ENCODE results near the gene APOL4.
"Not testable (repeated sequence)": the region's sequence is repeated elsewhere in the genome, so short reads cannot be mapped to it uniquely, and the experiment has no call there.

APOL4 gene, protein sequence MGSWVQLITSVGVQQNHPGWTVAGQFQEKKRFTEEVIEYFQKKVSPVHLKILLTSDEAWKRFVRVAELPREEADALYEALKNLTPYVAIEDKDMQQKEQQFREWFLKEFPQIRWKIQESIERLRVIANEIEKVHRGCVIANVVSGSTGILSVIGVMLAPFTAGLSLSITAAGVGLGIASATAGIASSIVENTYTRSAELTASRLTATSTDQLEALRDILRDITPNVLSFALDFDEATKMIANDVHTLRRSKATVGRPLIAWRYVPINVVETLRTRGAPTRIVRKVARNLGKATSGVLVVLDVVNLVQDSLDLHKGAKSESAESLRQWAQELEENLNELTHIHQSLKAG

DNA sequence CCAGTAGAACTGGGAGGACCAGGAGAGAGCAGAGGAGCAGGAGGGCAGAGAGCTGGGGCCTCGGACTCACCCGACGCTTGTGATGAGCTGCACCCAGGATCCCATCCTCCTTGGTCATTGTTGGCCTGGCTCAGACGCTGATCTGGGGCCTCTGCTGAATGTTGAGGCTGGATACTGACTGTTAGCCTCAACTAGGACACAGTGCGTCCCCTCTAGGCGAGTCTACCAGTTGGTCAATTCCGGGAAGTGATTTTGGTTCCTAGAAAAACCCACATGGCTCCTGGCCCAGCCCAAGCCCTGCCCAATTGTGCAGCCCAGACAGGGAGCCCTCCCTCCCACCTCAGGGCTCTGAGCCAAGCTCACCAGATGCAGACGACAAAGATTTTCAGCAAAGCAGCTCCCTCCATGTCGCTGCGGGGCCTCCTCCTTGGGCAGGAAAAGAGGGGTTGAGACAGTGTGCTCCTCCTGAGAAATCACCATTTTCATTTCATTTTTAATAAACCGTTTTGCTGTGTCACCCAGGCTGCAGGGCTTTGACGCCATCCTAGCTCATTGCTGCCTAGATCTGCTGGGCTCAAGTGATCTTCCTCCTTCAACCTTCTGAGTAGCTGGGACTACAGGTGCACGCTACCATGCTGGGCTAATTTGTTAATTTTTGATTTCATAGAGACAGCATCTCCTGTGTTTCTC lies at the start of gene APOL4:
APOL4 (minus strand) TSS at position 180 of the 690 bp plus-strand sequence; CDS start at position 105, 75 bp downstream.
- no peak for DNase-seq (ENCODE audit: extremely low spot score)
- TF ChIP-seq CTCF (IDR thresholded peaks at IDR 0.05; ENCODE audit: control extremely low read depth, extremely low read depth, low read depth, missing control alignments) = no peak
- CTCF ChIA-PET = interaction anchor here (1.1 to 1.8 kb wide), 2 partner anchors 25 to 85 kb away, joined by 3 to 5 read pairs; no protein-coding TSS in a partner anchor
- POLR2A ChIA-PET = no interaction called here

- DNase-seq (ENCODE audit: extremely low spot score); POLR2A ChIA-PET: not testable (repeated sequence)
- CTCF ChIA-PET = interaction anchor here (1.0 to 5.7 kb wide), 2 partner anchors 11 to 30 kb away, joined by 3 to 46 read pairs; partner anchors contain the start of gene APOL2
Measured at GRCh38 chr22:36250292-36250960, 48.8 kb upstream of the APOL4 start.

DNA sequence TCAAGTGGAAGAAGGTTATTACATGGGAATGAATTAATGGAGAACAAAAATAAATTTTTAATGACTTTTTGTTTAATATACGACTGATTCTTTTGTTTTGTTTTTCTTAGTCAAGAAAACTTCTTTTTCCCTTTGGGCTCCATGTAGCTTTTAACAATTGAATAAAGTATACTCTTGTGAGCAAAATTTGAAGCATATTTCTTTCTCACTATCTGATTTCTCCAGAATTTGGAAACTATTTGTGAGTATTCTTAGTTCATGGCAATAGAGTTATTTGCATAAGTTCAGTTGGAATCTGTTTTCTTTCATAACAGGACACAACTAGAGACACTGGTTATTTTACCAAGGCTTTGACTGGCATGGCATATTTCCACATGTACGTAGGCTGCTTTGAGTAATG lies 47.6 kb upstream of the APOL4 start:
- ChIA-PET POLR2A (no interaction called here), CTCF (interaction anchor here (1.2 to 2.3 kb wide), 3 partner anchors 9 to 29 kb away, joined by 3 to 7 read pairs (median 7); partner anchors contain the start of gene APOL2)
- DNase-seq (ENCODE audit: extremely low spot score) = no peak
- TF ChIP-seq CTCF (IDR thresholded peaks at IDR 0.05; ENCODE audit: control extremely low read depth, extremely low read depth, low read depth, missing control alignments) = no peak

DNA sequence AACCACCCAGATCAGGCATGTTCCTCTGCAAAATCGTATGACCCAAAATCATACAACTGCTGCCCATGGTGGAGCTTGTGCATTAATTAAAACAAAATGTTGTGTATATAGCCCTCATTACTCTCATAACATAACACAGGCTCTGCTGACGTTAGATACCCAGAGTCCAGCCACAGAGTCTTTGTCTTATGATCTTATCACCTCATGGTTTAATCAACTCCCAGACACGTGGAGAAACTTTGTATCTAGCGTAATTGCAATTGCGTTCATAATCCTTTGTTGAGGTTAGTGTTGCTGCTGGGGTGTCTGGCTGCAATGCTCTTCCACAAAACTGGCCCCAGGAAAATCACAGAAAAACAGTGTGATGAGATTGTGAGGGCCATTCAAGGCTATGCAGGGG lies 46.3 kb upstream of the APOL4 start:
- no peak for DNase-seq (ENCODE audit: extremely low spot score)
- ChIA-PET CTCF (interaction anchor here (1.4 to 2.3 kb wide), 2 partner anchors 9 to 30 kb away, joined by 7 read pairs; partner anchors contain the start of gene APOL2), POLR2A (no interaction called here)
- TF ChIP-seq CTCF (IDR thresholded peaks at IDR 0.05; ENCODE audit: control extremely low read depth, extremely low read depth, low read depth, missing control alignments) = no peak

- ChIA-PET POLR2A (no interaction called here), CTCF (no interaction called here)
- TF ChIP-seq CTCF (IDR thresholded peaks at IDR 0.05; ENCODE audit: control extremely low read depth, extremely low read depth, low read depth, missing control alignments) = no peak
- DNase-seq (ENCODE audit: extremely low spot score) = no peak
Measured at GRCh38 chr22:36246718-36247117, 45.1 kb upstream of the APOL4 start.

DNA sequence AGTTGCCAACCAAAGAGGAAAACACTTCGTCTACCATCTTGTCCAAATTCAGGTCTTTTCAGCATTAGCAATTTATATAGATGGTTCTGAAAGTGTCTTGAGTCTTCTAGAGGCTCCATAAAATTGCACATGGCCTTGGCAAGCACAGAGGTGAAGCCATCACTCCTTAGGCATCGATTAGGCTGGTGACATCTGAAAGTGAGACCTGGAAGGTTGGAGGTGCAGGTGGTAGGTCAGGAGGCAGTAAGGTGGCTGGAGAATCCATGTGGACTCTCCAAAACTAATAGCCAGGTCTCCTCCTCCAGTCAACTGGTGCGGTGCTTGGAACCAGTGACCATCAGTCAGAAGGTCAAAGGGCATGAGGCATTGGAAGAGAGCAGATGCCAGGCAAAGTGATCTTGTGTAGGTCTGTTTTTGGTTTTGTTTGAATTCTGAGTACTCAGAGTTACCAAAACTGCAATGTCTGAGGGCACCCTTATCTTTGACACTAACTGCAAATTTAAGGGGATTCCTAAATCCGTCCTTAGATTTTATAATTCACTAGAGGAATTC lies 44.3 kb upstream of the APOL4 start:
- no peak for DNase-seq (ENCODE audit: extremely low spot score)
- TF ChIP-seq CTCF (IDR thresholded peaks at IDR 0.05; ENCODE audit: control extremely low read depth, extremely low read depth, low read depth, missing control alignments) = no peak
- ChIA-PET CTCF (no interaction called here), POLR2A (no interaction called here)
